GM18502 (cell line): ENCODE results near the gene CHCHD4.
"Not testable (repeated sequence)": the region's sequence is repeated elsewhere in the genome, so short reads cannot be mapped to it uniquely, and the experiment has no call there.

Experiments used
- ATAC-seq: cut with Tn5 transposase; IDR thresholded peaks from one replicate; pipeline ENCODE4 v1.9.1; 2021; ENCODE audit warnings: mild to moderate bottlenecking; ENCODE audit not compliant: unreplicated experiment, poor library complexity

The CHCHD4 gene

DNA sequence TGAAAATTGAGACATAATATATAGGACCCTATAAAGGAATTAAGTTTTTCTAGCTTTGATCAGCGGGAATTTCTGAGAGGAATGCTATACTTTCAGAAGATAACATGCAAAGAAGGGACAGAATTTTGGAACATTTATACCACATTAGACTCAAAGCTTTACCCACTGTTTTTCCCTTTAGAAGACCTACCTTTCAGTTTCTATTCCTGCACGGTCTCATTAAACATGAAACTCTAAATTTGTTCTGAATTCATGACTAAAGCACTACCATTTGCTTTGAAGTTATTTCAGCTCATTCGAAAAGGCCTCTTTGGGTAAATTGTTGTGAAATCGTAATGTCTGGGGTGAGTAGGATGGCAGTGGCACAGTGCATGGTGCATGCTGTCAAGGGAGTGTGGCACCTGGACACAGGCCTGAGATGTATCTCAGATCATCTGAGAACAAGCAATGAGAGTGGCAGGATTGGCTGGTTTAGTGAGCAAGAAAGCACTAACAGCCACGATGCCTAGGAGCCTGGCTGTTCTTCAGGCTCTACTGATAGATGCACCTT is 42.5 kb downstream of the CHCHD4 start:
- ATAC-seq: no peak

- ATAC-seq: no peak
These were observed 47.4 kb downstream of the CHCHD4 start for GRCh38 chr3:14077310-14077709.

- not testable (repeated sequence) for ATAC-seq
These were observed 49.4 kb downstream of the CHCHD4 start for GRCh38 chr3:14075233-14075632.

DNA sequence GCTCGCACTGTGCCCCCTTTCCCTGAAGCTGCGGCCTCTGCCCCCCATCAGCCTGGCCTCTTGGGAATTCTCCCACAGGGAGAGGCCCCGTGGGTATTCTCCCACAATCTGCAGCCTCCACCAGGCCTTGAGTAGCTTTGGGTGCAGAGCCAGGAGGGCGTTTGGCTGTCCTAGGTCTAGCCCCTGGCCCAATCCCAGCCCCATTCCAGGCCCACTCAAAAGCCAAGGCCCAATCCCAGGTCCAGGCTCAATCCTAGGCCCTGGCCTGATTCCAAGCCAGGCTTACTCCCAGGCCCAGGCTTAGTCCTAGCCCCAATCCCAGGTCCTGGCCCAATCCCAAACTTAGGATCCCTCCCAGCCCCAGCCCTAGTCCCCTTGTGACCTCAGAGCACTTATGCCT is 59.8 kb downstream of the CHCHD4 start:
- no peak for ATAC-seq

- no peak for ATAC-seq
These were observed 61.5 kb downstream of the CHCHD4 start for GRCh38 chr3:14063152-14063551.
